Measurements from ENCODE around the gene RFTN1.

DNA sequence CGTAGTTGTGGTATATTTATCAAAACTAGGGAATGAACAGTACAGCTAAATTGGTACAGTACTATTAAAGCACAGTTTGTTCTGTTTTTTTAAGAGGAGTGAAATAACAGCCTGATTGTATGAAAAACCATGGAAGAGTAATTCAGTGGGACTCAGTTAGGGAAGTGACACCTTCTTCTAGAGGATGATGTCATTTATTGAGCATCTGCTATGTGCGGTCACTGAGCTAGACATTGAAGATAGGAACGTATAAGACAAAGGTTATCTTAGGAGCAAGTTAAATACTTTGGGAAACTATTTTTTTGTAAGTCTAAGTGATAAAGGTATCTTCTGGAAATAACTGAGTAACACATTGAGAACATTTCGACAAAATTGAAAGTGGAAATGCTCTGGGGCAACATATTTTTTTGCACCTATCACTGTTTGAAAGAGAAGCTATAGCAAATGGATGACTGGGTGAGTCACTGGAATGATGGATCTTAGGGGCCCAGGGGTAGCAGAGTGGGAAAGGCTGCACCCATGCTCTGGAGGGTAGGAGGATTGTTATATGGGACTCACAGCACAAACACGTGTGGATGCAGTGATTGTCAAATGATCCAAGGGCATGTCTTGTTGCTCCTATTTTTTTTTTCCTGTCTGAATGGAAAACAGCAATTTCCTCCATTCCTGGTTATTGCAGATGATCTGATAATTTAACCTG is 205.5 kb downstream of the RFTN1 start:
- no peak for TF ChIP-seq ZC3H10 (CRISPR knock-in tag; IDR thresholded peaks at IDR 0.05)
- no peak for TF ChIP-seq TOX (CRISPR knock-in tag; IDR thresholded peaks at IDR 0.05; ENCODE audit: borderline replicate concordance)
- TF ChIP-seq, protein P1, sequence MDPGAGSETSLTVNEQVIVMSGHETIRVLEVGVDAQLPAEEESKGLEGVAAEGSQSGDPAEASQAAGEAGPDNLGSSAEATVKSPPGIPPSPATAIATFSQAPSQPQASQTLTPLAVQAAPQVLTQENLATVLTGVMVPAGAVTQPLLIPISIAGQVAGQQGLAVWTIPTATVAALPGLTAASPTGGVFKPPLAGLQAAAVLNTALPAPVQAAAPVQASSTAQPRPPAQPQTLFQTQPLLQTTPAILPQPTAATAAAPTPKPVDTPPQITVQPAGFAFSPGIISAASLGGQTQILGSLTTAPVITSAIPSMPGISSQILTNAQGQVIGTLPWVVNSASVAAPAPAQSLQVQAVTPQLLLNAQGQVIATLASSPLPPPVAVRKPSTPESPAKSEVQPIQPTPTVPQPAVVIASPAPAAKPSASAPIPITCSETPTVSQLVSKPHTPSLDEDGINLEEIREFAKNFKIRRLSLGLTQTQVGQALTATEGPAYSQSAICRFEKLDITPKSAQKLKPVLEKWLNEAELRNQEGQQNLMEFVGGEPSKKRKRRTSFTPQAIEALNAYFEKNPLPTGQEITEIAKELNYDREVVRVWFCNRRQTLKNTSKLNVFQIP (CRISPR knock-in tag; IDR thresholded peaks at IDR 0.05; ENCODE audit: borderline replicate concordance, low read depth): no peak
- TF ChIP-seq RARB (CRISPR knock-in tag; IDR thresholded peaks at IDR 0.05): no peak
- TF ChIP-seq, protein P2, sequence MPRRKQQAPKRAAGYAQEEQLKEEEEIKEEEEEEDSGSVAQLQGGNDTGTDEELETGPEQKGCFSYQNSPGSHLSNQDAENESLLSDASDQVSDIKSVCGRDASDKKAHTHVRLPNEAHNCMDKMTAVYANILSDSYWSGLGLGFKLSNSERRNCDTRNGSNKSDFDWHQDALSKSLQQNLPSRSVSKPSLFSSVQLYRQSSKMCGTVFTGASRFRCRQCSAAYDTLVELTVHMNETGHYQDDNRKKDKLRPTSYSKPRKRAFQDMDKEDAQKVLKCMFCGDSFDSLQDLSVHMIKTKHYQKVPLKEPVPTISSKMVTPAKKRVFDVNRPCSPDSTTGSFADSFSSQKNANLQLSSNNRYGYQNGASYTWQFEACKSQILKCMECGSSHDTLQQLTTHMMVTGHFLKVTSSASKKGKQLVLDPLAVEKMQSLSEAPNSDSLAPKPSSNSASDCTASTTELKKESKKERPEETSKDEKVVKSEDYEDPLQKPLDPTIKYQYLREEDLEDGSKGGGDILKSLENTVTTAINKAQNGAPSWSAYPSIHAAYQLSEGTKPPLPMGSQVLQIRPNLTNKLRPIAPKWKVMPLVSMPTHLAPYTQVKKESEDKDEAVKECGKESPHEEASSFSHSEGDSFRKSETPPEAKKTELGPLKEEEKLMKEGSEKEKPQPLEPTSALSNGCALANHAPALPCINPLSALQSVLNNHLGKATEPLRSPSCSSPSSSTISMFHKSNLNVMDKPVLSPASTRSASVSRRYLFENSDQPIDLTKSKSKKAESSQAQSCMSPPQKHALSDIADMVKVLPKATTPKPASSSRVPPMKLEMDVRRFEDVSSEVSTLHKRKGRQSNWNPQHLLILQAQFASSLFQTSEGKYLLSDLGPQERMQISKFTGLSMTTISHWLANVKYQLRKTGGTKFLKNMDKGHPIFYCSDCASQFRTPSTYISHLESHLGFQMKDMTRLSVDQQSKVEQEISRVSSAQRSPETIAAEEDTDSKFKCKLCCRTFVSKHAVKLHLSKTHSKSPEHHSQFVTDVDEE (CRISPR knock-in tag; IDR thresholded peaks at IDR 0.05): no peak
- TF ChIP-seq TCF4 (CRISPR knock-in tag; IDR thresholded peaks at IDR 0.05; ENCODE audit: borderline replicate concordance): no peak
- TF ChIP-seq ARNTL (CRISPR knock-in tag; IDR thresholded peaks at IDR 0.05; ENCODE audit: borderline replicate concordance, low read depth): no peak
- TF ChIP-seq ZFP3 (CRISPR knock-in tag; IDR thresholded peaks at IDR 0.05): no peak
- TF ChIP-seq ZNF70 (CRISPR knock-in tag; IDR thresholded peaks at IDR 0.05): no peak
- no peak for TF ChIP-seq GLIS3 (CRISPR knock-in tag; IDR thresholded peaks at IDR 0.05)
